ENCODE data around the gene MEIS2.

The MEIS2 gene

DNA sequence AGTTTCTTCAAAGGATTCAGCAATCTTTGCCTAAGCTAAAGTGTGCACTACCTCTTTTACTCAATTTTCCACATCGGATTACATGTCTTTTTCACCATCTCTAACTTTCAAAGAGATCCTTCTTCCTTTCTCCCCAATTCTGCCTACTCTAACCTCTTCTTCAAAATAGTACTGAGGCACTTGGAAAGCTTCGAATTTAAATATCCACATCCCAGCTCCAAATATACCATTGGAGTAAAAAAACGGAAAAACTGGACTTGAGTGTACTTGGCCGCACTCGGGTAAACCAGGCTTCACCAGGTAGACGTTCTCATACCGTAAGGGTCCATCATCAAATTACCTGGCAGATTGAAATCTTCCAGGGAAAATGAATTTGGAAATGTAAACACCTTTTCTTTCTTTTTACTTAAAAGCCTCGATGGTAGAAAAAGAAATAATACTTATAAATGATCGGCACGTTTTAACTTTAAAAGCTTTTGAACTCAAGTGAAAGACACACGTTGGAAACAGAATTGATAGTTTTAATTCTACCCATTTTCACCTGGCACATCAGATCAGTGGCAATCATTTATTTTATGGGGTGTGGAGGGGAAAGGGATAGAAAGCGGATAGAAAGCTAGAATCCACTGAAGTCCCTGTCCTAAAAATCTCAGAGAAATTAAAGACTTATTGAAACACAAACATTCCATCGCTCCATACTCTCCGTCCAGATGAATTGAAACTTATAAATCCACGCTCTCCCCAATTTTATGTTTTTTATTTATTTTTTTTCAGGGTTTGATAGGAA lies 8.2 kb upstream of the MEIS2 start:
- DNase-seq (ENCODE audit: extremely low read depth, low read depth): no peak
- TF ChIP-seq, protein P1, sequence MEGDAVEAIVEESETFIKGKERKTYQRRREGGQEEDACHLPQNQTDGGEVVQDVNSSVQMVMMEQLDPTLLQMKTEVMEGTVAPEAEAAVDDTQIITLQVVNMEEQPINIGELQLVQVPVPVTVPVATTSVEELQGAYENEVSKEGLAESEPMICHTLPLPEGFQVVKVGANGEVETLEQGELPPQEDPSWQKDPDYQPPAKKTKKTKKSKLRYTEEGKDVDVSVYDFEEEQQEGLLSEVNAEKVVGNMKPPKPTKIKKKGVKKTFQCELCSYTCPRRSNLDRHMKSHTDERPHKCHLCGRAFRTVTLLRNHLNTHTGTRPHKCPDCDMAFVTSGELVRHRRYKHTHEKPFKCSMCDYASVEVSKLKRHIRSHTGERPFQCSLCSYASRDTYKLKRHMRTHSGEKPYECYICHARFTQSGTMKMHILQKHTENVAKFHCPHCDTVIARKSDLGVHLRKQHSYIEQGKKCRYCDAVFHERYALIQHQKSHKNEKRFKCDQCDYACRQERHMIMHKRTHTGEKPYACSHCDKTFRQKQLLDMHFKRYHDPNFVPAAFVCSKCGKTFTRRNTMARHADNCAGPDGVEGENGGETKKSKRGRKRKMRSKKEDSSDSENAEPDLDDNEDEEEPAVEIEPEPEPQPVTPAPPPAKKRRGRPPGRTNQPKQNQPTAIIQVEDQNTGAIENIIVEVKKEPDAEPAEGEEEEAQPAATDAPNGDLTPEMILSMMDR (IDR thresholded peaks at IDR 0.05; ENCODE audit: low read depth, low read length): no peak

DNA sequence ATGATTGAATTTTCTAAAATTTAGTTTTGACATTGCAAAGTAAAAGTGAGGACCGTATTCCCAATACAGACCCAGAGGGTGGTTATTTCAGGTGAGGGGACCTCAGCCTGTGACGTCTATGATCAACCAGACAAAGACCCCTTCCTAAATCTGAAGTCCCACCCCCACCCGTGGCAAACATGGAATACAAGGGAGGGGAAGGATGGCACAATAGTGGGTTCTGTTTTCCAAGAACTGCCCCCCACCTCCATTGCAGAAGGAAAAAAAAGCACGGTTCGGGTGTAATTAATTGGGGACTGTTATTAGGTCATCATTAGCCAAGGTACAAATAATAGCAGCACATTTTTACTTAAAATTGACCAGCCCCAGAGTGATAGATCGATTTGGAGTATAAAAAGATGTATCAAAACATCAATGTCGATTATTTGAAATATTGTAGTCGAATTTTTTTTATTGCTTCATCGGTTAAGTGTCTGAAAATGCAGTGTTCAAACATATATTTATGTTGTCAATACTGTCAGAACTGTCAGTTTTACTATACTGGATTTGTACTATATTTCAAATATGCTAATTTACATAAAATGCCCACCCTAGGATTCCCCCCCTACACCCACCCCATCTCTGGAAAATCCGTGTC lies 7.5 kb upstream of the MEIS2 start:
- no peak for DNase-seq (ENCODE audit: extremely low read depth, low read depth)
- TF ChIP-seq, protein P1 (IDR thresholded peaks at IDR 0.05; ENCODE audit: low read depth, low read length): no peak

GRCh38 chr15:37107071-37107743 lies 6.9 kb upstream of the MEIS2 start:
- no peak for DNase-seq (ENCODE audit: extremely low read depth, low read depth)
- TF ChIP-seq, protein P1 (IDR thresholded peaks at IDR 0.05; ENCODE audit: low read depth, low read length): no peak

DNA sequence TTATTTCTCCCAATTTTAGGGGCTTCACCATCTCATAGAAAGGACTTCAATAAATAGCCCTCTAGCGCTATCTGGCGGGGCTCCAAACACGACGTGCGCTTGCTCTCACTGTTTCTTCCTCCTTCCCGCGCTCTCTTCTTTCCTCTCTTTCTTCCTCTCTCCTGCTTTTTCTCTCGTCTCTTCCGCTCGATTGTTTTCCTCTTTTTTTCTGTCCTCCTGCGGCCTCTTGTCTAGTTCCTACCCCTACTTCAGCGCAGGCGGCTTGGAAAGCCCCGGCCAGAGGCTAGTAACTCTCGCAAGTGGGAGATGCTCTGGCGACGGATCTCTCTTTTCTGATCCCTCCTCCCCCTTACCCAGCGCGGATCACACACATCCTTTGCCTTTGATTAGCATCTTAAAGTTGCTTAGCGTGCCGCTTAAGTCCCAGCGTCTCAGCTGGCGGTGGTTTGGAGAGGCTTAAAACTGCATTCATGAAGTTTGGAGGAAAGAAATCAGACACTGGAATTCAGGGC lies 6.2 kb upstream of the MEIS2 start:
- no peak for DNase-seq (ENCODE audit: extremely low read depth, low read depth)
- TF ChIP-seq, protein P1 (IDR thresholded peaks at IDR 0.05; ENCODE audit: low read depth, low read length): no peak; the same call in 1 of the 2 replicates

GRCh38 chr15:37105889-37106288 lies 5.5 kb upstream of the MEIS2 start:
- no peak for DNase-seq (ENCODE audit: extremely low read depth, low read depth)
- TF ChIP-seq, protein P1 (IDR thresholded peaks at IDR 0.05; ENCODE audit: low read depth, low read length): no peak

- DNase-seq (ENCODE audit: extremely low read depth, low read depth): no peak
- TF ChIP-seq, protein P1 (IDR thresholded peaks at IDR 0.05; ENCODE audit: low read depth, low read length): no peak
Measured at GRCh38 chr15:37105029-37105428, 4.7 kb upstream of the MEIS2 start.
